K562 (cell line): ENCODE results near the gene NDUFAF4.

ENCODE experiments used
- CBX2 ChIP-seq: fragments of 200-600 bp; sonication (generic); IDR thresholded peaks from one replicate; pipeline ENCODE4 v1.6.1; 2012; ENCODE audit warnings: mild to moderate bottlenecking, low read length, inconsistent platforms; ENCODE audit not compliant: insufficient read depth, poor library complexity, severe bottlenecking
- CXXC5 ChIP-seq: fragments of 250-450 bp; sonication (Bioruptor Pico); IDR thresholded peaks from 2 replicates; pipeline ENCODE4 v1.8.0; 2022; ENCODE audit warnings: inconsistent platforms, mild to moderate bottlenecking, moderate library complexity
- HMG20A ChIP-seq: fragments of 450-650 bp; formaldehyde crosslinking; conservative IDR thresholded peaks from 2 replicates; pipeline ENCODE4 v1.4.0; 2020; ENCODE audit warnings: mild to moderate bottlenecking, mixed read lengths
- IRF2 ChIP-seq: sonication (generic); formaldehyde crosslinking; IDR thresholded peaks from 2 replicates; pipeline ENCODE4 v1.8.1; 2022; ENCODE audit warnings: mild to moderate bottlenecking, missing genetic modification reagents
- NFE2L1 ChIP-seq: fragments of 450-650 bp; IDR thresholded peaks from 2 replicates; pipeline ENCODE4 v1.6.1; 2016; ENCODE audit warnings: missing genetic modification characterization, low read depth, mild to moderate bottlenecking, missing compliant biosample characterization, moderate library complexity, borderline replicate concordance
- NR2F6 ChIP-seq: fragments of 450-650 bp; formaldehyde crosslinking; IDR thresholded peaks from 2 replicates; pipeline ENCODE4 v1.4.0; 2020; ENCODE audit warnings: mild to moderate bottlenecking
- SIN3A ChIP-seq, 2 experiments: fragments of 150-350 bp in 1 of 2; IDR thresholded peaks; 2 replicates each; pipeline ENCODE4 v1.6.1; 2011 to 2016; ENCODE audit warnings: borderline replicate concordance in 2 of 2, low read depth in 2 of 2, low read length in 2 of 2, mild to moderate bottlenecking in 2 of 2, moderate library complexity in 2 of 2; ENCODE audit not compliant: control insufficient read depth in 1 of 2
- SMC3 ChIP-seq: conservative IDR thresholded peaks from 2 replicates; pipeline ENCODE4 v1.6.1; 2011; ENCODE audit warnings: low read depth, low read length, improper control_type of control experiment; ENCODE audit not compliant: insufficient read depth
- SP1 ChIP-seq: sonication (generic); formaldehyde crosslinking; IDR thresholded peaks from 2 replicates; pipeline ENCODE4 v1.8.1; 2022; ENCODE audit warnings: mild to moderate bottlenecking, missing genetic modification reagents
- TAF1 ChIP-seq: IDR thresholded peaks from 2 replicates; pipeline ENCODE4 v1.6.1; 2011; ENCODE audit warnings: mild to moderate bottlenecking, low read length, moderate library complexity; ENCODE audit not compliant: insufficient read depth, control insufficient read depth, severe bottlenecking; ENCODE audit errors: extremely low read depth
- TBP ChIP-seq: optimal IDR thresholded peaks from 2 replicates; pipeline ENCODE3; 2011; ENCODE audit warnings: low read depth, low read length, improper control_type of control experiment
- ZKSCAN8 ChIP-seq: fragments of 200-800 bp; sonication (Bioruptor generic); IDR thresholded peaks from 2 replicates; pipeline ENCODE4 v1.6.1; 2016; ENCODE audit warnings: missing genetic modification characterization, missing compliant biosample characterization
- ZNF311 ChIP-seq: fragments of 250-450 bp; sonication (Bioruptor Pico); IDR thresholded peaks from 2 replicates; pipeline ENCODE4 v1.4.0; 2020; ENCODE audit warnings: mild to moderate bottlenecking, moderate library complexity
- TF ChIP-seq, protein P1 (sequence below), 3 experiments: IDR thresholded peaks in 2 of 3; conservative IDR thresholded peaks in 1 of 3; 2 replicates each; pipeline ENCODE4 v1.5.1; 2011 to 2012; ENCODE audit warnings: low read length in 3 of 3, mild to moderate bottlenecking in 3 of 3, control low read depth in 2 of 3, improper control_type of control experiment in 1 of 3, inconsistent platforms in 1 of 3, low read depth in 1 of 3, mixed read lengths in 1 of 3, moderate library complexity in 1 of 3; ENCODE audit not compliant: insufficient read depth in 2 of 3

DNA sequence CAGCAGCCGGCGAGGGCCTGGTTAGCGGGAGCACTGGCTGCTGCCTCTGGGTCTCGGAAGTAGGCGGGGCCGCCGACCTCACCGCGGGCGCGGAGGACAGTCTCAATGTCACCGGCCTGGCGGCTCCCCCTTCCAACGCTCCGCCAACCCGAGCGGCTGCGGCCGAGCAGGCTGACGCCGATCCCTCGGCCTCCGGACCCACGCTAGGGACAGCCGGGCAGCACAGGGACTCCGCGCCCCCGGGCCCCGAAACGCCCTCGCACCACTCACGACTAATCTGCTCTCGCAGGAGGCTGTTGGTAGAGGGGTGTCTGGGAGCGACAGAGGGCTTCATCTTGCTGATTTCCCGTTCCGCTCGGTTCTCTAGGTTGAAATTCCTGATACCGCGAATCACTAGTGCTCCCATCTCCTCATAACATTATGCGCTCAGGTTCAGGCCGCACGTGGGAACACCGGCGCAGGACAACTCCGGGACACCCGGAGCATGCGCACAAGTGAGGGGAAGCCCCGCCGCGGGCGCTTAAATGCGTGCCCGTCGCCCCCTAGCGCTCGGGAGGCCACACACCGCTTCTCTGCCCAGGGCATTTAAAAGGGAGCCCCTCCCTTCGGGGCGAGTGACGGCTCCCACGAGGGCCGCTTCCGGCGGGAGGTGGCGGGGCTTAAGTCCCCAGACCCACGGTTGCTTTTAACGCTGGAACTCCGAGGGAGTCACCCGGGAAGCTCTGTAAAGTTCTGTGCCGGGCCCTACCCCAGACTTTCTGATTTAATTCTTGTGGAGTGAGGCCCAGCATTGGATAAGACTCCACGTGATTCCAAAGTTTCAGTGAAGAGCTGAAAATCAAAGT, at the start of gene NDUFAF4:
- TF ChIP-seq NFE2L1 (no peak), TBP (peak; percentile 91), ZNF311 (CRISPR knock-in tag) (no peak), ZKSCAN8 (CRISPR knock-in tag) (no peak), TAF1 (peak; percentile 71), NR2F6 (CRISPR knock-in tag) (no peak), SIN3A (IDR thresholded peaks at IDR 0.05; ENCODE audit: borderline replicate concordance in 2 of 2, control insufficient read depth in 1 of 2, low read depth in 2 of 2, low read length in 2 of 2) (peak; percentile 46 to 92), SP1 (peak; percentile 66), CBX2 (no peak), HMG20A (no peak), CXXC5 (CRISPR knock-in tag) (peak; percentile 70), SMC3 (peak; percentile 59), IRF2 (no peak)
- TF ChIP-seq, protein P1, sequence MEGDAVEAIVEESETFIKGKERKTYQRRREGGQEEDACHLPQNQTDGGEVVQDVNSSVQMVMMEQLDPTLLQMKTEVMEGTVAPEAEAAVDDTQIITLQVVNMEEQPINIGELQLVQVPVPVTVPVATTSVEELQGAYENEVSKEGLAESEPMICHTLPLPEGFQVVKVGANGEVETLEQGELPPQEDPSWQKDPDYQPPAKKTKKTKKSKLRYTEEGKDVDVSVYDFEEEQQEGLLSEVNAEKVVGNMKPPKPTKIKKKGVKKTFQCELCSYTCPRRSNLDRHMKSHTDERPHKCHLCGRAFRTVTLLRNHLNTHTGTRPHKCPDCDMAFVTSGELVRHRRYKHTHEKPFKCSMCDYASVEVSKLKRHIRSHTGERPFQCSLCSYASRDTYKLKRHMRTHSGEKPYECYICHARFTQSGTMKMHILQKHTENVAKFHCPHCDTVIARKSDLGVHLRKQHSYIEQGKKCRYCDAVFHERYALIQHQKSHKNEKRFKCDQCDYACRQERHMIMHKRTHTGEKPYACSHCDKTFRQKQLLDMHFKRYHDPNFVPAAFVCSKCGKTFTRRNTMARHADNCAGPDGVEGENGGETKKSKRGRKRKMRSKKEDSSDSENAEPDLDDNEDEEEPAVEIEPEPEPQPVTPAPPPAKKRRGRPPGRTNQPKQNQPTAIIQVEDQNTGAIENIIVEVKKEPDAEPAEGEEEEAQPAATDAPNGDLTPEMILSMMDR (IDR thresholded peaks at IDR 0.05 in 2 of 3, conservative IDR thresholded peaks at IDR 0.05 in 1 of 3; ENCODE audit: insufficient read depth in 2 of 3, low read depth in 1 of 3, low read length in 3 of 3) = peak; percentile 83 to 93 (median 92)
